ENCODE data around the gene FAM151A.

The FAM151A gene

DNA sequence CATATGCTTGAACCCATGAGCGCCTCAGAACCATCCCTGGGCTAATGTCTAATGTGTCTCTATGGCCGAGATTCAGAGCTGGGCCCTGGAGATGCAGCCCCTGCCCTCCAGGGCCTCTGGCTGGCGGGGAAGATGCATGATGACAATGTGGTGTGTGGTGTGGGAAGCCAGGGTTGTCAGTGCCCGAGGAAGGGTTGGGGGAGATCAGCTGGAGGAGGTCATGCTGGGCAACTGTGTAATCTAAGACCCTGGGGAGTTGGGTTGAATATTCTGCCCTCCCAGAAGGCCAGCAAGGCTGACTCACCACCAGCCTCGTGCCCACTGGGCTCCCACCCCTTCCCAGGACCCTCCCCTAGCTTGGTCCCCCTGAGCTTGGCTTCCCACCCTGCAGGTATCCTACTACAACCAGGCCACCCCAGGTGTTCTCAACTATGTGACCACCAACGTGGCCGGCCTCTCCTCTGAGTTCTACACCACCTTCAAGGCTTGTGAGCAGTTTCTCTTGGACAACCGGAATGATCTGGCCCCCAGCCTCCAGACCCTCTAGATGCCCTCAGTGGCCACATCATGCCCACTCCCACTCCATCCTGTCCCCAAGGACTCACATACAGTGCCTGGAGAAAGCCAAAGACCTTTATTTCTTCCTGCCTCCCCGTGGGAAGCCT, 14.6 kb downstream of the FAM151A start:
- in situ Hi-C loops (cut with MboI; ENCODE audit: low pct_unique_long_range_greater_than_20kb, low sequenced_read_pairs, unreplicated experiment), result no loop called here
- no peak for DNase-seq (ENCODE audit: low spot score)
- TF ChIP-seq, protein P1, sequence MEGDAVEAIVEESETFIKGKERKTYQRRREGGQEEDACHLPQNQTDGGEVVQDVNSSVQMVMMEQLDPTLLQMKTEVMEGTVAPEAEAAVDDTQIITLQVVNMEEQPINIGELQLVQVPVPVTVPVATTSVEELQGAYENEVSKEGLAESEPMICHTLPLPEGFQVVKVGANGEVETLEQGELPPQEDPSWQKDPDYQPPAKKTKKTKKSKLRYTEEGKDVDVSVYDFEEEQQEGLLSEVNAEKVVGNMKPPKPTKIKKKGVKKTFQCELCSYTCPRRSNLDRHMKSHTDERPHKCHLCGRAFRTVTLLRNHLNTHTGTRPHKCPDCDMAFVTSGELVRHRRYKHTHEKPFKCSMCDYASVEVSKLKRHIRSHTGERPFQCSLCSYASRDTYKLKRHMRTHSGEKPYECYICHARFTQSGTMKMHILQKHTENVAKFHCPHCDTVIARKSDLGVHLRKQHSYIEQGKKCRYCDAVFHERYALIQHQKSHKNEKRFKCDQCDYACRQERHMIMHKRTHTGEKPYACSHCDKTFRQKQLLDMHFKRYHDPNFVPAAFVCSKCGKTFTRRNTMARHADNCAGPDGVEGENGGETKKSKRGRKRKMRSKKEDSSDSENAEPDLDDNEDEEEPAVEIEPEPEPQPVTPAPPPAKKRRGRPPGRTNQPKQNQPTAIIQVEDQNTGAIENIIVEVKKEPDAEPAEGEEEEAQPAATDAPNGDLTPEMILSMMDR (IDR thresholded peaks at IDR 0.05; ENCODE audit: extremely low read depth, insufficient read depth, missing control alignments), result no peak

DNA sequence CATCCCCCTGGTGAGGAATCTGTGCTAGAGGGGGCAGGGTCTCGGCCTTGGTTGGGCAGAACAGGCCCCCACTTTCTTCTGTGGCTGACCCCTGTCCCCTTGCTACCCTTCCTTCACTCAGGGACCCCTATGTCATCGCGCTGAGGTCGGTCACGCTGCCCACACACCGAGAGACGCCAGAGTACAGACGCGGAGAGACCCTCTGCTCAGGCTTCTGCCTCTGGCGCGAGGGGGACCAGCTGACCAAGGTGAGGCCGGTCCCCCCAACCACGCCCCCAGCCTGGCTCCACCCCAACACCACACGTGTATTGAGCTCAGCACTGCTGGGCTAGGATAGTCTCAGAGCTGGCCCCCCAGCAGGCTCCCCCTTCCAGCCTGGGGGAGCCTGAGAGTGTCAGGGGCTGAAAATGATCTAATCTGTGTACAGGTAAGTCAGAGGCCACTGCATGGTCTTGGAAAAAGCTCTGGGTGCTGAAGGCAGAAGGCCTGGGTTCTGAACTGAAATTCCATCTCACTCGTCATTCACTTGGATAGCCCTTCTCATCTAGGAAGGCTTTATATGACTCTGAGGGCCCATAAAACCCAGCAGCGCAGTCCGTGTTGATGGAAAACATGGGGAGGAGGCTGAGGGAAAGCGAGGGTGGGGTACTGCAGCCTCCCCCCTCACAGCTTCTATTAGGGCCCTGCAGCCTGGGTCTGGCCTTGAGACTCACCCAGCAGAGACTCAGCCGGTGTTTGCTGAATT, 15.3 kb downstream of the FAM151A start:
- TF ChIP-seq, protein P1 (IDR thresholded peaks at IDR 0.05; ENCODE audit: extremely low read depth, insufficient read depth, missing control alignments), result no peak
- no peak for DNase-seq (ENCODE audit: low spot score)
- in situ Hi-C loops (cut with MboI; ENCODE audit: low pct_unique_long_range_greater_than_20kb, low sequenced_read_pairs, unreplicated experiment), result no loop called here

DNA sequence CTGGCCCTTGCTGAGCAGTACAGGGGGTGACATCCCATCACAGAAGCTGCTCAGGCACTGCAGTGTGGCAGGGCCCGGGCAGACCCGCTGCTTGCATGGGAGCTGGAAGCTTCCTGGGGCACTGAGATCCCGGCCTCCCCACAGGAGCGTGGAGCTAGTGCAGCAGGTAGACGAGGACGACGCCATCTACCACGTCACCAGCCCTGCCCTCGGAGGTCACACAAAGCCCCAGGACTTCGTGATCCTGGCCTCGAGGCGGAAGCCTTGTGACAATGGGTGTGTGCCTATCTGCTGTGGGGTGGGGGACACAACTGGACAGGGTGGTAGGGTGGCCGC, 16.4 kb downstream of the FAM151A start:
- in situ Hi-C loops (cut with MboI; ENCODE audit: low pct_unique_long_range_greater_than_20kb, low sequenced_read_pairs, unreplicated experiment), result no loop called here
- DNase-seq (ENCODE audit: low spot score), result no peak
- TF ChIP-seq, protein P1 (IDR thresholded peaks at IDR 0.05; ENCODE audit: extremely low read depth, insufficient read depth, missing control alignments), result no peak

DNA sequence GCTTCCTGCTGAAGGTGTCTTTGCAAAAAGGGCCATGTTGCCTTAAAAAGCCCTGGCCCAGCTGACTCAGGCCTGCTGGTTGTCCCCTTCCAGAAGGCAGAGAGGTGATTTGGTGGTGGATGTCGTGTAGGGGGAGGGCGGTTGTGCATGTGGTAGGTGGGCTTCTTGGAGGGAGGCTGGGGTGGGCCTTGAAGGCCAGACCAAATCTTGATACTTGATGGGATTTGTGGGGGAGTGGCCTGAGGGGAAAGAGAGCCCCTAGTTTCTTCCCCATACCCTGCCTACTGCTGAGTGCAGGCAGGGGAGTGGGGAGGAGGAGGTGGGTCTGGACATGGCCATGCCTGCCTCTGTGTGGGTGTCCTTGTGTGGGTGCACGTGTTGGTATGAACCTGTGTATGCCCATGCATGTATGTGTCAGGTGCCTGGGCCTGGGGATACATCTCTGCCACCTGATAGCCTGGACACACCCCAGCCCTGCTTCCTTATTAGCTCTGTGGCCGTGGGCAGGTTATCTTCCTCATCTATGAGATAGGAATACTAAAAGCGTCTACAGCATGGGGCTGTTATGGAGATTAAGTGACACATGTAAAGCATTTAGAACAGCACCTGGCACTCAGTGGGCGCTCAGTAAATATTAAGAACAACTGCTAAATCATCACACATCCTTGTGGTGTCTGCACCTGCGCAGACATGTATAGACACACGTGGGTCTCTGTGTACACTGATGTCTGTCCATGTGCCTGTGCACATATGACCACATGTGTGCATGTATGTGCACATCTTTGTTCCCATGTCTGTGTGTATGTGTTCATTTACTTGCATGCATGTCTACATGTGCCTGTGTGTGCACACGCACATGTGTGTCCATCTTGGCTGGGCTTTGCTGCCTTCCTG, 17.0 kb downstream of the FAM151A start:
- DNase-seq (ENCODE audit: low spot score), result no peak
- TF ChIP-seq, protein P1 (IDR thresholded peaks at IDR 0.05; ENCODE audit: extremely low read depth, insufficient read depth, missing control alignments), result no peak
- in situ Hi-C loops (cut with MboI; ENCODE audit: low pct_unique_long_range_greater_than_20kb, low sequenced_read_pairs, unreplicated experiment), result no loop called here

DNA sequence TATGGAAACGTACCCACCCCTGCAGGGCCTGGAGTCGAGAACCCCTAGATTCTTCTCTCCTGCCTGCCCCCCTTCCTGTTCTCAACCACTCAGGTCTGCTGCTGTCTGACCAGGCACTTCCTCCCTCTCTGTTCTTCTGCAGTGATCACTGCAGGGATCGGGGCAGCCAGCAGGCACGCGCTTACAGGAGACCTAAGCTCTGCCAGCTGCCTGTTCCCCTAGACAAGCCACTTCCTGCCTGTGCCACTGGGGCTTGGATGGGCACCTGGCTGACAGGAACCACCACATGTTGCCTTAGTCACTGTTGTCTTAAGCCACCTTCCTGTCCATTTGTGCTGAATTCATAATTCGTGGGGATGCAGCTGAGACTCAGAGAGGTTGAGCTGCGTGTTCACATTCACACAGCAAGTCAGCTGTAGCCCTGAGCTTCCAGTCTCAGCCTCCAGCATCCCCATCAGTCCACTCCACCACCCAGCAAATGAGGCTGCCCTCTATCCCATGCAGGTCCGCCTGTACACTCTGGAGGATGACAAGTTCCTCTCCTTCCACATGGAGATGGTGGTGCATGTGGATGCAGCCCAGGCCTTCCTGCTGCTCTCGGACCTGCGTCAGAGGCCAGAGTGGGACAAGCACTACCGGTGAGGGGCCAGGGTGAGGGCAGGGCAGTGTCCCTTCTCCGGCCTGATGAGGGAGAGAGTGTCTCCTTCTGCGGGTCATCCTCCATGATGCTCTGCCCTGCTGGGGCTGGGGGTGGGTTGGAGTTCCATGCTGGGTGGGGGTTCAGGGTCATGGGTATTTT, 18.6 kb downstream of the FAM151A start:
- in situ Hi-C loops (cut with MboI; ENCODE audit: low pct_unique_long_range_greater_than_20kb, low sequenced_read_pairs, unreplicated experiment), result no loop called here
- DNase-seq (ENCODE audit: low spot score), result no peak
- TF ChIP-seq, protein P1 (IDR thresholded peaks at IDR 0.05; ENCODE audit: extremely low read depth, insufficient read depth, missing control alignments), result no peak

DNA sequence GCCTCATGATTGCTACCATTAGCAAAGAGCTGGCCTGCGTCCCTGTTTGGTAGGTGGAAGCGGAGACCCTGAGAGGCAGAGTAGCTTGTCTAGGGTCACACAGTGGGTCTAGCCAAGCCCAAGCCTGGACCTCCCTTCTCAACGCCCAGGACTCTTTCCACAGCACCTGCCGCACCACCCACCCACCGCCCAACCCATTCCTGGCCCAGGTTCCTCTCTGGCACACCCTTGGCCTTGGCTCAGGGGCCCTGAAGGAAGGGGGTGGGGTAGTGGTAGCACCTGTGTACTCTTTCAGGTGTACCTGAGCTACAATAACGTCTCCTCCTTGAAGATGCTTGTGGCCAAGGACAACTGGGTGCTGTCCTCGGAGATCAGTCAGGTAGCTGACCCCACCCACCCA, 19.3 kb downstream of the FAM151A start:
- DNase-seq (ENCODE audit: low spot score), result no peak
- TF ChIP-seq, protein P1 (IDR thresholded peaks at IDR 0.05; ENCODE audit: extremely low read depth, insufficient read depth, missing control alignments), result no peak
- in situ Hi-C loops (cut with MboI; ENCODE audit: low pct_unique_long_range_greater_than_20kb, low sequenced_read_pairs, unreplicated experiment), result no loop called here

All from GM13977 (cell line).